Astrocyte (in vitro differentiated cells and primary cell): Measurements from ENCODE around the gene PER1.

Experiments
- CTCF ChIP-seq: IDR thresholded peaks from 2 replicates; pipeline ENCODE4 v1.5.1; 2011; ENCODE audit warnings: low read depth, mild to moderate bottlenecking, inconsistent platforms, low read length, moderate library complexity; ENCODE audit not compliant: insufficient read depth
- EZH2 ChIP-seq: IDR thresholded peaks from 2 replicates; pipeline ENCODE4 v1.6.1; 2012; ENCODE audit warnings: mild to moderate bottlenecking, low read length, inconsistent platforms; ENCODE audit not compliant: insufficient read depth

GRCh38 chr17:8151641-8152111 lies 528 bp downstream of the PER1 start:
- TF ChIP-seq EZH2 (no peak), CTCF (no peak)
